AG09309 (cell line): ENCODE results near the gene ACADVL.
A peak's percentile ranks its signal among the peaks of the same experiment; 100 is the strongest.

Experiments used
- DNase-seq: peaks from one replicate; pipeline ENCODE4 v3.0.0-alpha.2; 2010; ENCODE audit warnings: low read depth
- H3K4me3 ChIP-seq: 2 replicates; pipeline ENCODE4 v1.5.1; 2011; ENCODE audit warnings: mild to moderate bottlenecking, low read depth, low read length, moderate library complexity; ENCODE audit not compliant: control insufficient read depth
- CTCF ChIP-seq: IDR thresholded peaks from 2 replicates; pipeline ENCODE4 v1.5.1; 2011; ENCODE audit warnings: mild to moderate bottlenecking, low read depth, low read length, inconsistent platforms; ENCODE audit not compliant: insufficient read depth, control insufficient read depth; ENCODE audit errors: missing control alignments

ACADVL gene

DNA sequence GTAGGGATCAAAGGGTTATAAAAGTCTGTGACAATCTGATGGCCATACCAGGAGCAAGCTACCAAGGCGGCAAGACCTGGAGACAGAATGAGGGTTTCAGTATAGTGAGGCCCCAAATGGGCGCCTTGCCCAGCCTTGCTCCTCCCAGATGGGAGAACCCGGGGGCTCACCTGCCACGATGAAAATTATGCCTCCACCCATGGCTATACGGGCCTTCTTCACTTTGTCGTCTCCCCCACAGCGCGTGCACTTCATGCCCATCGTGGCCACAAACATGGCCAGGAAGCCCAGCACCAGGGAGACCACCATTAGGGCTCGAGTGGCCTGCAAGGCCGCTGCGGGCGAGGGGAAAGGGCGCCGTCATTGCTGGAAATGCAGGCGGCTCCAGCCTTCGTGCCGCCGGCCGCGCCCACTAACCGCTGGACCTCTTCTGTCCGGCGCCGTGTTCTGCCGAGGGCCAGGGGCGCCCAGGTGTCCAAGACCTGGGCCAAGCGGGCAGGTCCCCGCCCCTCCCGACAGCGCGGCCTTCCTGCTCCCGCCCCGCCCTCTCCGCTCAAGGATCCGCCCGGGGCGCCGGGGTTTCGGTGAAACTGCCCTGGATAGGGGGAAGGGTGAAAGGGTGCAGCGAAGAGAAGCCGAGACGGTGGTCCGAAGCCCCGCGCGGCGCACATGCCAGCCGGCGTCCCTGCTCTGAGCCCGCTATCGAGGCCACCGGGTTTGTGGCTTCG lies 41.1 kb downstream of the ACADVL start:
- TF ChIP-seq CTCF = no peak
- DNase-seq = no peak
- H3K4me3 ChIP-seq = peak overlapping the region; percentile 36

DNA sequence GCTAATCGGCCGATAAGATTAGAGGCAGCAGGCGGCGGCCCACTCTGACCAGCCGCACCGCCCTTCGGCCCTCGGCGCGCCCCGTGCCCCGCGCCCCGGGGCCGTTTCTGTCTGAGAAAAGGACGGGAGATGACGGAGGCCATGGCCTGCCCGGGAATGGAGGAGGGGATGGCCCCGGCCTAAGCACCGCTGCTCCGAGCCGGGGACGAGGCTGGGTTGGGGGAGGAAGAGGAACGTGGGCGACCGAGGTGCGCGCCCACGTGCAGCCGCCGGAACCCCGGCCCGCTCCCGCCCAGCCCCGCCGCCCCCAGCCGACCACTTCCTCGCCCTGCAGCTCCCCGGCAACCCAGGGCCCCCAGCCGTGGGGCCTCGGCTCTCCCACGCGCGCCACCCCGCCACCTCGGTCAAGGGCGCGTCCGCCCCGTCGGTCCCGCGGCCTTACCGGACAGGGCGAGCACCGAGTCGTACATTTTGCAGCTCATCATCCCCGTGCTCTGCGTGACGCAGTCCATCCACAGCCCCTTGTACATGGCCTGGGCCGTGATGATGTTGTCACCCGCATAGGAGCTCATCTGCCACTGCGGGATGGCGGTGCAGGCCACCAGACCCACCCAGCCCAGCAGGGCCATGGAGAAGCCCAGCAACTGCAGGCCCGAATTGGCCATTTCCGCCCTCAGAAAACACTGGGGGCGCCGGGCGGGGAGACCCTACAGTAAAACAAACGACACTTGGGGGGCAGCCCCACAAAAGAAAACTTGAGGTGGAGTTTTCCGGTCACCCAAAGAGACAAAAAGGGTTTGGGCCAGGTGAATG lies 41.8 kb downstream of the ACADVL start:
- DNase-seq = no peak

GRCh38 chr17:7262192-7262934 lies 42.6 kb downstream of the ACADVL start, which contains the start of gene CLDN7:
Gene CLDN7, minus strand, starts transcription at chr17:7262478. Its CDS starts 435 bp downstream, at chr17:7262043.
- no peak for DNase-seq
- TF ChIP-seq CTCF = no peak
- H3K4me3 ChIP-seq = no peak within 1 kb of the TSS; the same call in 1 of the 2 replicates

More for the DNA sequence above, 41.8 kb downstream of the ACADVL start:
- no peak for TF ChIP-seq CTCF
- peak overlapping the region; percentile 36 for H3K4me3 ChIP-seq

DNA sequence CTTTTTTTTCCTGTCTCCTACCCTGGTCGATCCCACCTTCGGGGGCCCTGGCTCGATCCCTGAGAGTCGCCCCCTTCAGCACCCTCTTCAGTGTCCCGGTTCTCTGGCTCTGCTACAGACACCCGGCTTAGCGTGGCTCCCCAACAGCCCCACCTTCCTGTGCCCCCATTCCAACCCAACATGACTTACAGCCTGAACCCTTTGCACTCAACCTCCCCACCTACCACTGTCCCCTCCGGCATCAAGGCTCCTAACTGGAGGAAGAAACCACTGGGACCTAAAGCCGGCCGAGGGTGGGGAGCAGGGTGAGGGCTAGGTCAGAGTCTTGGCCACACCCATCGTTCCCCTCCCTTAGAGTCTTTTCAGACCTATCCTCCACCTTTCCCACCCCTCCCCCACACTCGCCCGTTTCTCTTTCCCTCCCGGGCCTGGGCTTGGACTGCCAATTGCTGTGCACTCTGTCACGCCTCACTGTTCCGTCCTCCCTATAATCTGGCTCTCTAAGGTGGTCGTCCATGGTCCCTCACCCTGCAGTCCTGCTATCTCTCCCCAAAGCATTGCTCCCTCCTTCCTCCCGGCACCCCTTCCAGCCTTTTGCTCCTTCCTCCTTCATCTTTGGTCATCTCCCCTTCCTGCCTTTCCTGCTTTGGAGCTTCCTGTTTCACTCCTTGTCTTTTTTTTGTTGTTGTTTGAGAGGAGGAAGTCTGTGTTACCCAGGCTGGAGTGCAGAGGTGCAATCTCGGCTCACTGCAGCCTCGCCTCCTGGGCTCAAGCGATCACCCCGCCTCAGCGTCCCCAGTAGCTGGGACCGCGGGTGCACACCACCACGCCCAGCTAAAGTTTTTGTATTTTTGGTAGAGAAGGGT lies 43.4 kb downstream of the ACADVL start:
- no peak for DNase-seq
- no peak for TF ChIP-seq CTCF
- no peak overlapping the region for H3K4me3 ChIP-seq

GRCh38 chr17:7263801-7264078 lies 44.0 kb downstream of the ACADVL start:
- no peak overlapping the region for H3K4me3 ChIP-seq
- no peak for TF ChIP-seq CTCF
- DNase-seq = no peak

DNA sequence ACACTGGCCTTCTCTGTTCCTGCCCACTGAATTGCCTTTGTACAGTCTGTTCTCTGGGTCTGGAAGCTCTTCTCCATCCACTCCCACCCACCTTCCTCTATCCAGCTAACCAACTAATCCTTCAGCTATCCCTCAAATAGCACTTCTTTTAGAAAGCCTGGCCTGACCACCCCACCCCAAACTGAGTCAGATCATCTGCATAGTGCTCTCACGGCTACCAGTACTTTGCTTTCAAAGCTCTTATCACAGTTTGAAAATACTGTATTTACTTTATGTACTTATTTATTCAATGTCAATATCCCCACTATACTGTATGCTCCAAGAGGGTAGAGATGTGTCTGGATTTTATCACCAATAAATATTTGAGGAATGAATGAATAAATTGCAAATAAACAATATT lies 47.0 kb downstream of the ACADVL start:
- no peak for DNase-seq
- H3K4me3 ChIP-seq = no peak overlapping the region
- no peak for TF ChIP-seq CTCF
